ENCODE results near the gene COX5A.
A peak's percentile ranks its signal among the peaks of the same experiment; 100 is the strongest.
"Not testable (repeated sequence)": the region's sequence is repeated elsewhere in the genome, so short reads cannot be mapped to it uniquely, and the experiment has no call there.

The COX5A gene

DNA sequence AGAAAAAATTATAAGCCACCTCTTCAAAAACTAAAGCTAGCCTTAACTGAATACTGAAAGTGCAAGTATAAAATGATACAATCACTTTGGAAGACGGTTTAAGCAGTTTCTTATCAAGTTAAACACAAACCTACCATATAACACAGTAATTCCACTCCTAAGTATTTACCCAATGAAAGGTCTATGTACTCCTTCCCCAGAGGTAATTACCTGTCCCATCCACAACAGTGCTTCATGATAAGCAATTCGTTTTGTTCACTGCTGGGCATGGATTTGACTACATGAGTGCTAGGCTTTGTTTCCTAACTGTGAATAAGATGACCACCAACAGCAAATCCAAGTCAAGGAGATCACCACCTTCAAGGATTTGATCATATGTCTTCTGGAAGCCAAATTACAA is 4.3 kb downstream of the COX5A start:
- H3K4me3 Mint-ChIP-seq = no peak overlapping the region
- no peak for DNase-seq (ENCODE audit: low spot score in 2 of 2)
- H3K4me1 Mint-ChIP-seq = peaks cover 8% of the 10 kb centered on the region
- H3K27me3 Mint-ChIP-seq = no peaks in the 10 kb centered on the region
- H3K27ac Mint-ChIP-seq = no peak overlapping the region
- peaks cover 3% of the 10 kb centered on the region for H3K36me3 Mint-ChIP-seq
- ATAC-seq (ENCODE audit: low read depth) = no peak
- H3K9me3 Mint-ChIP-seq = no peaks in the 10 kb centered on the region

DNA sequence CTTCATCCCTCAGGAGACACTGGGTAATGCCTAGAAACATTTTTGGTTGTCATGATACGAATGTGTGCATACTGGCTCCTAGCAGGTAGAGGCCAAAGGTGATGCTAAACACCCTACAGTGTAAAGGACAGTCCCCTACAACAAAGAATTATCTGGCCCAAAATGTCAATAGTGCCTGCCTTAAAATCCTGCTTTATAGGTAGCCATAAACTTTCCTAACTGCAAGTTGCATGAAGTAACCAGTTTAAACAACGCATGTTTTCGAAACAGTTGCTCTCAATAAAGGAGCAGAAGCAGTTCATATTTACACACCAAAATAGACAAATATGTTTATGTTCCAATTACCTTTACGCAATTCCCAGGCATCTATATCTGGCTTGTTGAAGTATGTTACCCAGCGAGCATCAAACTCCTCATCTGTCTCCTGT is 9.1 kb downstream of the COX5A start:
- ATAC-seq (ENCODE audit: low read depth) (no peak), DNase-seq (ENCODE audit: low spot score in 2 of 2) (no peak)
- no peak overlapping the region for H3K4me3 Mint-ChIP-seq
- H3K27ac Mint-ChIP-seq = no peak overlapping the region
- H3K27me3 Mint-ChIP-seq = no peaks in the 10 kb centered on the region
- no peaks in the 10 kb centered on the region for H3K9me3 Mint-ChIP-seq
- H3K4me1 Mint-ChIP-seq = no peaks in the 10 kb centered on the region
- H3K36me3 Mint-ChIP-seq = peaks cover 2% of the 10 kb centered on the region

DNA sequence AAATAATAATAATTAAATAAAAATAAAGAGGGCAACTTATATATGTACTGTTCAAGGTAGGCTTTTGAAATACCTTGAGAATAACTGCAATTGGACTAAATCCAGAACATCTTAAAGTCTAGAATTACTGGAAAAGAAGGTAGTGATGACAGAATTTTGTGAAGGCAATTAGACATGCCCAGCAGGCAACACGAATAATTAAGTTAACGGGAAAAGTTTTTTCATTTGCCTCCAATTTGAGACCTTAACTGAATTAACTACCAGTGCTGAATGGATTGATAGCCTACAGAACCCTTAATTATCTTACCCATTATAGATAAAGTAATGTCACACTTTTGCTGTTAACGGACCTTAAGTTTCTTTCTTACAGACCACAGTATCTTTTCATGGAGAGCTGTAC is 13.3 kb downstream of the COX5A start:
- no peak for DNase-seq (ENCODE audit: low spot score in 2 of 2)
- ATAC-seq (ENCODE audit: low read depth) = no peak
- Mint-ChIP-seq H3K9me3 (no peaks in the 10 kb centered on the region), H3K36me3 (peaks cover 11% of the 10 kb centered on the region), H3K4me3 (no peak overlapping the region), H3K4me1 (no peaks in the 10 kb centered on the region), H3K27ac (no peak overlapping the region), H3K27me3 (no peaks in the 10 kb centered on the region)

DNA sequence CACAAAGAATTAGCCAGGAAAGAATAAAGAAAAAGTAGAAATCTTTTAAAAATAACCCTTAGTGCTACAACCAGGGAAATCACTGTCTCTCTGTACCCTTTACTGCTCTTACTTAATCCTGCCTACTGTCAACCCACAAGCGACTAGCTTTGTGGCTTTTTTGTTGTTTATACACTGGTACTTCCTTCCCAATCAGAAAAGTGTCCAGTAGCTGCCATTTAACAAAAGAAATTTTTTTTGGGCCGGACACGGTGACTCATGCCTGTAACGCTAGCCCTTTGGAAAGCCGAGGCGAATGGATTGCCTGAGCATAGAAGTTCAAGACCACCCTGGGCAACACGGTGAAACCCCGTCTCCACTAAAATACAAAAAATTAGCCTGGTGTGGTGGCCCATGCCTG is 17.4 kb downstream of the COX5A start:
- Mint-ChIP-seq H3K27ac (no peak overlapping the region), H3K4me1 (no peaks in the 10 kb centered on the region), H3K27me3 (no peaks in the 10 kb centered on the region), H3K36me3 (peaks cover 19% of the 10 kb centered on the region), H3K4me3 (no peak overlapping the region), H3K9me3 (no peaks in the 10 kb centered on the region)
- no peak for DNase-seq (ENCODE audit: low spot score in 2 of 2)
- ATAC-seq (ENCODE audit: low read depth) = no peak

DNA sequence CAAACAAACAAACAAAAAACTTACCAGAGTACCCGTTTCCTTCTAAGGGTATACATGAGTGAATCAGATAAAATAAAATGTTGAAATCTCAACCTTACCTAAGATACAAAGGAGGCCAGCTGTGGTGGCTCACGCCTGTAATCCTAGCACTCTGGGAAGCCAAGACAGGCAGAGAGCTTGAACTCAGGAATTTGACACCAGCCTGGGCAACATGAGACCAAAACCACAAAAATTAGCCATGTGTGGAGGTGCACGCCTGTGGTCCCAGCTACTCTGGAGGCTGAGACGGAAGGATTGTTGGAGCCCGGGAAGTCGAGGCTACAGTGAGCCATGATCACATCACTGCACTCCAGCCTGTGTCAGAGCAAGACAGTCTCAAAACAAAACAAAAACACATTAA is 20.2 kb downstream of the COX5A start:
- Mint-ChIP-seq H3K27ac (no peak overlapping the region), H3K36me3 (peaks cover 13% of the 10 kb centered on the region), H3K4me1 (no peaks in the 10 kb centered on the region), H3K9me3 (no peaks in the 10 kb centered on the region), H3K27me3 (no peaks in the 10 kb centered on the region), H3K4me3 (no peak overlapping the region)
- no peak for DNase-seq (ENCODE audit: low spot score in 2 of 2)
- no peak for ATAC-seq (ENCODE audit: low read depth)

DNA sequence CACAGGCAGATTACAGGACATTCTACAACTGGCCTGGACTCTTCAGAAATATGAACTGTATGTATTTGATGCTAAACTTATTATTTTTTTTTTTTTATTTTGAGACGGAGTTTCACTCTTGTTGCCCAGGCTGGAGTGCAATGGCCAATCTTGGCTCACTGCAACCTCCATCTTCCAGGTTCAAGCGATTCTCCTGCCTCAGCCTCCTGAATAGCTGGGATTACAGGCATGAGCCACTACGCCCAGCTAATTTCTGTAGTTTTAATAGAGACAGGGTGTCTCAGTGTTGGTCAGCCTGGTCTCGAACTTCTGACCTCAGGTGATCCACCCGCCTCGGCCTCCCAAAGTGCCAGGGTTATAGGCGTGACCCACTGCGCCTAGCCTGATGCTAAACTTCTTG is 24.1 kb downstream of the COX5A start:
- not testable (repeated sequence) for H3K9me3 Mint-ChIP-seq; H3K36me3 Mint-ChIP-seq; H3K27me3 Mint-ChIP-seq; DNase-seq (ENCODE audit: low spot score in 2 of 2); H3K27ac Mint-ChIP-seq; H3K4me3 Mint-ChIP-seq; ATAC-seq (ENCODE audit: low read depth); H3K4me1 Mint-ChIP-seq

DNA sequence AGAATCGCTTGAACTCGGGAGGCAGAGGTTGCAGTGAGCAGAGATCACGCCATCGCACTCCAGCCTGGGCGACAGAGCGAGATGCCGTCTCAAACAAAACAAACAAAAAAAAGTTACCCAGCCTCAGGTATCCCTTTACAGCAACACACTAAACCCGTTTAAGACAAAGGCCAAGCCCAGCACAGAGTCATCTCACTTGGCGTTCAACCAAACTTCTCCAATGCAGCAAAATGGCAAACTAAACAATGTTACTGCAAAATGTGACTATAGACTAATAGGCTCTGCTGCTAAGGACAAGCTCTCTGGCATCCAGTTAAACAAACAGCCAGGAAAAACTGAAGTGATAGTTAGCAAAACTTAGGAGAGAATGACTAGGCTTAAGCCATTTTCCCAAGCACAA is 24.8 kb downstream of the COX5A start:
- DNase-seq (ENCODE audit: low spot score in 2 of 2) = no peak
- Mint-ChIP-seq H3K4me1 (no peaks in the 10 kb centered on the region), H3K9me3 (no peaks in the 10 kb centered on the region), H3K27me3 (no peaks in the 10 kb centered on the region), H3K36me3 (peaks cover 2% of the 10 kb centered on the region), H3K27ac (no peak overlapping the region), H3K4me3 (no peak overlapping the region)
- no peak for ATAC-seq (ENCODE audit: low read depth)

DNA sequence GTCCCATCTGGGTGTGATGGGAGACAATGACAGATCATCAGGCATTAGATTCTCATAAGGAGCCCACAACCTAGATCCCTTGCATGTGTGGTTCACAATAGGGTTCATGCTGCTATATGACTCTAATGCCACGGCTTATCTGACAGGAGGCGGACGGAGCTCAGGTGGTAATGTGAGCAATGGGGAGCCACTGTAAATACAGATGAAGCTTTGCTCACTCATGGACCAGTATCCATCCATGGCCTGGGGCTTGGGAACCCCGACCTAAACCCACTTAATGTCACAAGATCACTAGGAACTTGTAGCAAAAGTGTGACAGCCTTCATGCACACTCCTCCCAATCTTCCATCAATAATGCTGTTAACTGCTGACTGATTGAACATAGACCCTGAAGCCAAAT is 29.2 kb downstream of the COX5A start:
- DNase-seq (ENCODE audit: low spot score in 2 of 2) (no peak), ATAC-seq (ENCODE audit: low read depth) (no peak)
- H3K36me3 Mint-ChIP-seq = peaks cover 3% of the 10 kb centered on the region
- no peak overlapping the region for H3K27ac Mint-ChIP-seq
- no peaks in the 10 kb centered on the region for H3K9me3 Mint-ChIP-seq
- peaks cover 24% of the 10 kb centered on the region for H3K4me1 Mint-ChIP-seq
- H3K4me3 Mint-ChIP-seq = no peak overlapping the region
- no peaks in the 10 kb centered on the region for H3K27me3 Mint-ChIP-seq

DNA sequence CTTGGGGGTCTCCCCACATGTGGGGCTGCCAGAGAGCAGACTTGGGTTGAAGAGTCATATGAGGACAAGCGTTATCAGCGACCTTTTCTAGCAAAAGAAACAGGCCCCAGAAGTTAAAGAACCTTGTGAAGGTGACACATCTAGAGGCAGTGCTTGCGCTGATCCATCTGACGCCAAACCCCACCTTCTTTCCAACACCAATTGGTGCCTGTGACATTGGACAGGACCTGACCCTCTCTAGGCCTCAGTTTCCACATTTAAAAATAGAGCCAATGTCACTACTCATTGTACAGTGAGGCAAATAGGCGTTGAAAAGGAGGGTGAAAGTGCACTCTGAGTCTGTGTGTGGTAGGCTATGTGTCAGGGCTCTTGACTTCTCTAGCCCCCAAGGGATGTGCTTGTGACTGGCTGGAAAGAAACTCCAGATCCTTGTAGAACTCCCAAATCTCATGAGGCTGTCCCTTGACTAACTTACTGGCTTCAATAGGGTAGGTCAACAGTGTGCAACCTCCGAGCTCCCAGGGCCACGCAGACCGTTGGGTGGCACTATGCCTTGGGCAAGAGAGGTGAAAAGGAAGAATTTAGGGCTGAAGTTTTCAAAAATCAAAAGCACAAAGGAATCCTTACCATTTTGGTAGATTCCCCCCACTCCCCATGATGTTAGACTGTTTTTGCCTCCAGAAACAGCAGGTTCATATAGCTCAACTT is 30.6 kb downstream of the COX5A start:
- no peaks in the 10 kb centered on the region for H3K9me3 Mint-ChIP-seq
- ATAC-seq (ENCODE audit: low read depth) = no peak

DNA sequence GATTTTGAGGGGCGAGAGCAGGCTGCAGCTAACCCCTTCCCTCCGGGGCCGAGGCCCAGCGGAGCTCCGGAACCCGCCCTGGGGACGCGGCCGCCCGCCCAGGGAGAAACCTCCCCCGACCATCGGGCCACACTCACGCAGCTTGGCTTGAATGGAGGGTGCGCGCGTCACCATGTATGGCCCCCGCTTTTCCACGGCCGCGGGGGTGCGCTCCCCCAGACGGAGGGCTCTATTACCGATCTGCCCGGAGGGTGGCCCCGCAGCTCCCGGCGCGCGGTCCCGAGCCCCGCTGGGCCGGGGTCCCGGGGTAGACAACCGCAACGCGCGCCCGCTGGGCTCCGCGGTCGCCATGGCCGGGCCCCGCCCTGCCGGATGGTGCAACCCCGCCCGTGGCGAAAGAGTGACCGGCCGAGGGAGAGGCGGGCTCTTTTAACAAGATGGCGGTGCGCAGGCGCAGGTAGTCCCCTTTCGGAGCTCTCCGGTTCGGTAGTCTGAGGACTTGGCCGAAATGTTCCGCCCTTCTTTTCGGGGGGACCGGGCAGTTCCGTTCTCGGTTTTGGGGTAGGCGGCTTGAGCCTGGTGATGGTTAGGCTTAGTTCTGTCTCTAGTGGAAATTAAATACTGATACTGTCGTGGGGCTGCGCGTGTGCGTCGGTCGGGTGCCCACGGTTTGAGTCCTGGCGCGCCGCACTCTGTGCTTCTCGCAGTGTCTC is 31.3 kb downstream of the COX5A start, which contains the start of gene FAM219B:
TSS of gene FAM219B (minus strand) at position 402 of the 713 bp plus-strand sequence. CDS start at position 351, 51 bp downstream.
- Mint-ChIP-seq H3K27me3 (no peaks in the 10 kb centered on the region), H3K4me1 (peaks cover 24% of the 10 kb centered on the region), H3K36me3 (peaks cover 4% of the 10 kb centered on the region), H3K4me3 (peak within 1 kb of the TSS; percentile 95), H3K27ac (peak within 1 kb of the TSS; percentile 96), H3K9me3 (no peaks in the 10 kb centered on the region)
- ATAC-seq (ENCODE audit: low read depth) (peak; percentile 91), DNase-seq (ENCODE audit: low spot score in 2 of 2) (peak; percentile 65 to 76)

More for the DNA sequence above, 30.6 kb downstream of the COX5A start:
- DNase-seq (ENCODE audit: low spot score in 2 of 2) = no peak
- H3K36me3 Mint-ChIP-seq = peaks cover 3% of the 10 kb centered on the region
- H3K27me3 Mint-ChIP-seq = no peaks in the 10 kb centered on the region
- H3K4me3 Mint-ChIP-seq = peak overlapping the region; percentile 95
- H3K4me1 Mint-ChIP-seq = peaks cover 24% of the 10 kb centered on the region
- H3K27ac Mint-ChIP-seq = peak overlapping the region; percentile 96

DNA sequence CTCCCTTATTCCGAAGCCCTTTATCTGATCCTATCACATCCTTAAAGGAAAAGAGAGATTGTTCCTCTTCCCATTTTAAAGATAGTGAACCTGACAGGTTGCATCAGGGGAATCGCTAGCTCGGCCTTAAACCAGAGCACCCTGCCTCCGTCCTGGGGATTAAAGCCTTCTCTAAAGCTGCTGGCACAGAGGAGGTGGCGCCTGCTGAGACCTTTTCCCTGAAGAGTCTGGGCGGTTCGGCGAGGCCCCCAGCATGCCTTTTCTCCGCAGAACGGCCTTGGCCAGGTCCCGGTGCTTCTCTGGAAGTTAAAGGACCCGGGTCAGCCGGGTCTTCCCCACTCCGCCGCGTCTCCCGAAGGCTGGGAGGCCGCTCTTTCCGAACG is 31.8 kb downstream of the COX5A start:
- Mint-ChIP-seq H3K9me3 (no peaks in the 10 kb centered on the region), H3K4me3 (peak overlapping the region; percentile 95), H3K36me3 (peaks cover 4% of the 10 kb centered on the region), H3K27ac (peak overlapping the region; percentile 96), H3K27me3 (no peaks in the 10 kb centered on the region), H3K4me1 (peaks cover 24% of the 10 kb centered on the region)
- DNase-seq (ENCODE audit: low spot score in 2 of 2) (no peak), ATAC-seq (ENCODE audit: low read depth) (peak; percentile 29)

DNA sequence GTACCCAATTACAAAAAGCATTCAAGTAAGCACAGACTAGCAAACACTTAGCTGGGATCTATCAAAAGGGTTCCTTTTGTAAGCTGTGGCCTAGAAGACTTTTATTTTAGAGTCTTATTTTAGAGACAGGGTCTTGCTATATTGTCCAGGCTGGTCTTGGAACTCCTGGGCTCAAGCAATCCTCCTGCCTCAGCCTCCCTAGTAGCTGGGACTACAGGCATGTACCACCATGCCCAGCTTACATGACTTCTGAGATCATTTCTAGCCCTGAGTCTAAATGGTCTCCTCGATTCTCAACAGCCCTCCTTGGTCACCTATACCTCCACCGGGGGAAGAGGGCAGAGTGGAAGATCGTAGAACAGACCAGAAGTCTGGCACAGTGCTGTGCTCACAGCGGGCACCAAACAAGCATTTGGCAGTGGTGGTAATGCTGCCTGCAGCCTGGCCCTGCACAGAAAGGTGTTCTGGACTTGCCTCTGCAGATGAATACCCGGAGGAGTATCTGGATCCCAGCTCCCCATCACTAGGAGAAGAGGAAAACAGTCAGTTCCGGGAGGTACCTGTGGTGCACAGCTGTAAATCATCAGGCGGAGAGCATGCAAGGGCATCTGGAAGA is 33.6 kb downstream of the COX5A start:
- peaks cover 26% of the 10 kb centered on the region for H3K4me1 Mint-ChIP-seq
- peaks cover 9% of the 10 kb centered on the region for H3K36me3 Mint-ChIP-seq
- H3K4me3 Mint-ChIP-seq = no peak overlapping the region
- no peak overlapping the region for H3K27ac Mint-ChIP-seq
- H3K27me3 Mint-ChIP-seq = no peaks in the 10 kb centered on the region
- no peak for DNase-seq (ENCODE audit: low spot score in 2 of 2)
- no peaks in the 10 kb centered on the region for H3K9me3 Mint-ChIP-seq
- ATAC-seq (ENCODE audit: low read depth) = no peak

DNA sequence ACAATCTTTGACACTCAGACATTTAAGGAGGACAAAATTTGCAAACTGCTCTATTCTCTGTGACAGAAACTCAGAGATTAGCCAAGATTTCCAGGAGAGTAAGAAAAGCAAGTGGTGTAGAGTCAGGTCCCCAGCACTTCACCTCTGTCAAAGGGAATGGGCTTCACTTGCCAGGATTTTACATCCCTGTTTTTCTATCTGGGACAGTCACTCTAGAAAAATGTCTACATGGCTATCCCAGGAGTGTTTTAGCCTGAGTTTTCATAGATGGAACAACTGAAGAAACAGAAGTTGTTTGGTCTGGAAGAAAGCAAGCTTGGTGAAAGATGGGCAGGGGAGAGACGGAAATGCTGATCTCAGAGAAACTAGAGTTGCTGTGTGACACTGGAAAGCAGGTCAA is 34.2 kb downstream of the COX5A start:
- peaks cover 9% of the 10 kb centered on the region for H3K36me3 Mint-ChIP-seq
- ATAC-seq (ENCODE audit: low read depth) (no peak), DNase-seq (ENCODE audit: low spot score in 2 of 2) (no peak)
- H3K4me3 Mint-ChIP-seq = no peak overlapping the region
- H3K27ac Mint-ChIP-seq = no peak overlapping the region
- no peaks in the 10 kb centered on the region for H3K27me3 Mint-ChIP-seq
- H3K9me3 Mint-ChIP-seq = no peaks in the 10 kb centered on the region
- peaks cover 26% of the 10 kb centered on the region for H3K4me1 Mint-ChIP-seq

DNA sequence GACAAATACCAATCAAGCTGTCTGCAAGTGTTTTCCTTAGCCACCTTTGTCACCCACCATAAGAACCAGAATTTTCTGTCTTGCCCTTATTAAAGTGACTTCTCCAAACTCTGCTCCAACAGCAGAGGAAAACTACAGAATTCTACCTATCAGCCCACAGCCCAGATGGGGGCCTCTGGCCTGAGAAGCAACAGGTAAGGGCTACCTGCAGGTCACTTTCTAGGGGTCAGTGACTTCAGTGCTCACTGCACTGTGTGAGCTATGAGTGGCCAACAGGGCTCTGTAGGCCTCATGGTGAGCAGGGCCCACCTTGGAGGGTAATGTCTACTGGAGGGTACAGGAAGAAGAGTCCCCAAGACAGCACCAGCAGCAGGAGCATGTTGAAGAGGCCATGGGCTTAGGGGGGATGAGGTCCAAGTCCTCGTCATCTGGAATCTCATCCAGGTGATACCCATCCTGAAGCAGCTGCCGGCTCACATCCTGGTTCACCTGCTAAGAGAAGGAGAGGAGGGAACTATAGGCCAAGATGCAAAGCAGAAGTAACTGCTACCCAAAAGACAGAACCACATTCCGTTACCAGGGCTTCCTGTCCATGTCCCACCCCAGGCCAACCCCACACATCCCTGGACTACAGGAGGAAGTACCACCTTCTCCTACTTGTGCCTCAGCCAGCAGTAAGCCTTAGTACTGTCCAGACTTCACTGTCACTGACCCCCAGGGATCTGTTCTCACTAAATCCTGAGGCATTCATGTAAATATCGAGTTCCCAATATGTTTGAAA is 35.4 kb downstream of the COX5A start:
- peaks cover 9% of the 10 kb centered on the region for H3K36me3 Mint-ChIP-seq
- H3K27ac Mint-ChIP-seq = no peak overlapping the region
- ATAC-seq (ENCODE audit: low read depth) (no peak), DNase-seq (ENCODE audit: low spot score in 2 of 2) (no peak)
- no peaks in the 10 kb centered on the region for H3K27me3 Mint-ChIP-seq
- peaks cover 25% of the 10 kb centered on the region for H3K4me1 Mint-ChIP-seq
- no peaks in the 10 kb centered on the region for H3K9me3 Mint-ChIP-seq
- no peak overlapping the region for H3K4me3 Mint-ChIP-seq

Measured in memory B cell (primary cell).